Measurements from ENCODE around the gene DNAJC1.

- no peak for TF ChIP-seq CTCF (IDR thresholded peaks at IDR 0.05)
- TF ChIP-seq POLR2A (IDR thresholded peaks at IDR 0.05), result no peak
Measured at GRCh38 chr10:21813946-21814345, 189.6 kb downstream of the DNAJC1 start.
